Measurements from ENCODE around the gene DCLRE1A.

DNA sequence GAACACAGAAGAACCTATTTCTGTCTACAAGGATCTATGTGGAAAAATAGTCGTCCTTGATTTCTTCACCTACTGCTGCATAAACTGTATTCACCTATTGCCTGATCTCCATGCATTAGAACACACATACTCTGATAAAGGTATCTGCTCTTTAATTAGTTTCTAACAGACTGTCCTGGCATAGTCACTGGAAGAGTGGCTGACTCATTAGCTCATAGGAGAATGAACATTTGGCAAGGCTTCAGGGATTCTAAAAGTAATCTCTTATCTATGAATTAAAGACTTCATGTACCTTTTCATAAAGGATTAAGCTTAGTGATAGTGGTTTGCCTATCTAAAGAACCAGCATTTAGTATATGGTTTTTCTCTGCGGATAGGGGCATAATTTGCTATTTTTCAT is 4.7 kb upstream of the DCLRE1A start:
- TF ChIP-seq CTCF (conservative IDR thresholded peaks at IDR 0.05; ENCODE audit: low read depth in 2 of 2) (no peak), POLR2AphosphoS5 (IDR thresholded peaks at IDR 0.05; ENCODE audit: low read depth) (no peak), CREB1 (CRISPR knock-in tag; IDR thresholded peaks at IDR 0.05; ENCODE audit: low read depth) (no peak)

Measured in GM23338 (cell line).